ENCODE results near the gene SMCHD1.
"Not testable (repeated sequence)": the region's sequence is repeated elsewhere in the genome, so short reads cannot be mapped to it uniquely, and the experiment has no call there.

DNA sequence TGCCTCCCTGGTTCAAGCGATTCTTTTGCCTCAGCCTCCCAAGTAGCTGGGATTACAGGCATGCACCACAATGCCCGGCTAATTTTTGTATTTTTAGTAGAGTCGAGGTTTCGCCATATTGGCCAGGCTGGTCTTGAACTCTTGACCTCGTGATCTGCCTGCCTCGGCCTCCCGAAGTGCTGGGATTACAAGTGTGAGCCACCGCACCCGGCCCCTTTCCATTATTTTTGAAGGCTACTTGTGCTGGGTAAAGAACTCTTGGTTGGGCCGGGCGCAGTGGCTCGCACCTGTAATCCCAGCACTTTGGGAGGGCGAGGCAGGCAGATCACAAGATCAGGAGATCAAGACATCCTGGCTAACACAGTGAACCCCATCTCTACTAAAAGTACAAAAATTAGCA lies 23.4 kb downstream of the SMCHD1 start:
- not testable (repeated sequence) for TF ChIP-seq CTCF (conservative IDR thresholded peaks at IDR 0.05; ENCODE audit: low read depth in 2 of 2); EZH2 (IDR thresholded peaks at IDR 0.05; ENCODE audit: low read depth, unreplicated experiment); EZH2phosphoT487 (IDR thresholded peaks at IDR 0.05; ENCODE audit: unreplicated experiment); POLR2AphosphoS5 (IDR thresholded peaks at IDR 0.05; ENCODE audit: low read depth); JUNB (IDR thresholded peaks at IDR 0.05; ENCODE audit: unreplicated experiment); CREB1 (CRISPR knock-in tag; IDR thresholded peaks at IDR 0.05; ENCODE audit: low read depth); REST (IDR thresholded peaks at IDR 0.05; ENCODE audit: unreplicated experiment); STAT1 (IDR thresholded peaks at IDR 0.05; ENCODE audit: unreplicated experiment); ZNF114 (CRISPR knock-in tag; IDR thresholded peaks at IDR 0.05)
- TF ChIP-seq, protein P1, sequence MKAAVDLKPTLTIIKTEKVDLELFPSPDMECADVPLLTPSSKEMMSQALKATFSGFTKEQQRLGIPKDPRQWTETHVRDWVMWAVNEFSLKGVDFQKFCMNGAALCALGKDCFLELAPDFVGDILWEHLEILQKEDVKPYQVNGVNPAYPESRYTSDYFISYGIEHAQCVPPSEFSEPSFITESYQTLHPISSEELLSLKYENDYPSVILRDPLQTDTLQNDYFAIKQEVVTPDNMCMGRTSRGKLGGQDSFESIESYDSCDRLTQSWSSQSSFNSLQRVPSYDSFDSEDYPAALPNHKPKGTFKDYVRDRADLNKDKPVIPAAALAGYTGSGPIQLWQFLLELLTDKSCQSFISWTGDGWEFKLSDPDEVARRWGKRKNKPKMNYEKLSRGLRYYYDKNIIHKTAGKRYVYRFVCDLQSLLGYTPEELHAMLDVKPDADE (IDR thresholded peaks at IDR 0.05) = not testable (repeated sequence)
